Colon (tissue), 2 donors: ENCODE measurements around the gene POLDIP2.

ENCODE experiments used
- FAIRE-seq: peaks from 2 replicates; lab custom pipeline; 2012; peaks lifted over from hg19 to GRCh38; lab: Jason Lieb, UNC
- donor health status: control.
- donor health status: control.

The POLDIP2 gene, protein sequence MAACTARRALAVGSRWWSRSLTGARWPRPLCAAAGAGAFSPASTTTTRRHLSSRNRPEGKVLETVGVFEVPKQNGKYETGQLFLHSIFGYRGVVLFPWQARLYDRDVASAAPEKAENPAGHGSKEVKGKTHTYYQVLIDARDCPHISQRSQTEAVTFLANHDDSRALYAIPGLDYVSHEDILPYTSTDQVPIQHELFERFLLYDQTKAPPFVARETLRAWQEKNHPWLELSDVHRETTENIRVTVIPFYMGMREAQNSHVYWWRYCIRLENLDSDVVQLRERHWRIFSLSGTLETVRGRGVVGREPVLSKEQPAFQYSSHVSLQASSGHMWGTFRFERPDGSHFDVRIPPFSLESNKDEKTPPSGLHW

DNA sequence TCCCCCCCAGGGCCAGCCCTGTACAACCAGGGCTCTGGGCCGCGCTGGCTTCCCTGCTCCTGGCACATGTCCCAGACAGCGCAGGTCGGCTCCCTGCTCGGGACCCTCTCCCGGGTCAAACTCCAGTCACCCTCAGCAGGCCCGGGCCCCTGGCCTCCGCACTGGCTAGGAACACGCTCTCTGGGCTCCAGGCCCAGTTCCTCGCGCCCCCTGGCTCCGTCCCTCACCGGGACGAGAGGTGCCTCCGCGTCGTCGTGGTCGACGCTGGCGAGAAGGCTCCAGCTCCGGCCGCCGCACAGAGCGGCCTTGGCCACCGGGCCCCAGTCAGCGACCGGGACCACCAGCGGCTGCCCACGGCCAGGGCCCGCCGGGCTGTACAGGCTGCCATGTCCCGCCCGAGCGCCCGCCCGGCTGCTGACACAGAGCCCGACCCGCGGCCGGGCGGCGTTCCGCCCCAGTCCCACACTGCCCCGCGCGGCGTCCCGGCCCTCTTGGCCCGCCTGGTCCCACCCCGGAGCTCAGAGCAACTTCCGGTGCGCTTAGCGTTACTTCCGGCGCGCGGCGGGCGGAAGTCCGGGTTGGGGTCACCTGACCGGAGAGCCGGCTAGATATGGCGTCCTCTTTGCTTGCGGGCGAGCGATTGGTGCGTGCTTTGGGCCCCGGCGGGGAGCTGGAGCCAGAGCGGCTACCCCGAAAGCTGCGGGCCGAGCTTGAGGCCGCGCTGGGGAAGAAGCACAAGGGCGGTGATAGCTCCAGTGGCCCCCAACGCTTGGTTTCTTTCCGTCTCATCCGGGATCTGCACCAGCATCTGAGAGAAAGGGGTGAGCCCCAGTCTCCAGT, at the start of gene POLDIP2:
Gene POLDIP2 (minus strand): TSS at position 467 of the 840 bp plus-strand sequence. CDS start 79 bp downstream, at position 388.
- FAIRE-seq = no peak

DNA sequence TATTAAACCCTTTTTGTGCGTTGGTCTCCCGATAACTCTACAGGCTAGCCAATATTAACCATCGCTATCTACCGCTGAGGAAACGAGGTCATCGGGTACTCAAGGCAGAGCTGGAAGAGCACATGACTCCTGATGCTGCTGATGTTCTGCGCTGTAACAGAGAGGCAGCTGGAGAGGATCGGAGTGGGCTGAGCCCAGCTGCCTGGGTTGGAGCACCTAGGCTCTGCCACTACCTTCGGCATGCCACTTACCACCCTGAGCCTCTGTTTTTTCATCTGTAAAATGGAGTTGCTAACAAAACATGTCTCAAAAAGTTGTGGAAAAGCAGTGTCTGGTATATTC, 49.1 kb upstream of the POLDIP2 start:
- FAIRE-seq = no peak

DNA sequence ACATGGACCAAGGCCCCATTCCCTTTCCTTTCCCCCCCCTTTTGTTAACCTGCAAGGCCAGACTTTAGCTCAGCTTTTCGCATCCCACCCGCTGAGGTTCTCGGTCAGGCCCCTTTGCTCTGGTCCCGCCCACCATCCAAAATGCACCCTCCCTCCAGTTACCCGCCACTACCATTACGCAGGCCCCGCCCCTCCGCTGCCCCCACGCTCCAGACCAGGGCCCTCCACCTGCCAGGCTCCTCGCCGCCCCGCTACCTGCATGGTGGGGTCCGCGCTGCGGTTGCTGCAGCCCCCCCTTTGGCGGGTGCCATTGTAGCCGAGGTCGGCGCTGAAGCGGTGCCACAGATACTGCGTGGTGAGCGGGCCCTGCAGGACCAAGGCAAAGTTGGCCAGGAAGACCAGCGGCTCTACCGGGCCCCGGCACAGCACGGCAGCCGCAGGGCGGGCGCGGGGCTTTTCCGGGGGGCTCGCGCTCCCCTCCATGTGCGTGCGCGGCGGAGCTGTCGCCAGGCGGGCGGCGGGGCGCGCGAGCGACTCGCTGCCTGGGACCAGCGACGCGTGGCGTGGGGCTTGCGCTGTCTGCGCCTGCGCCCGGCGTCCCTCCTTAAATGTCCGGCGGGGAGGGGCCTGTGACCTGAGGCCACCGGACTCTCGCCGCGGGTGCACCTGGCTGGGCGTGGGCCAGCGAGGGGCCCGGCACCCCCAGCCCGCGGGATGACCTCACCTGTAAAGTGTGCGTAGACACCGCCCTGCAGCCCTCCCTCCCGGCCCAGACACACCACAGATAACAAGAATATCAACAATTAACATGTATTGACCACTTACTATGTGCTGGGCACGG, 48.5 kb upstream of the POLDIP2 start, which contains the start of gene SLC46A1:
Gene SLC46A1 (minus strand): TSS at position 581 of the 841 bp plus-strand sequence. CDS start 98 bp downstream, at position 483.
- no peak for FAIRE-seq

DNA sequence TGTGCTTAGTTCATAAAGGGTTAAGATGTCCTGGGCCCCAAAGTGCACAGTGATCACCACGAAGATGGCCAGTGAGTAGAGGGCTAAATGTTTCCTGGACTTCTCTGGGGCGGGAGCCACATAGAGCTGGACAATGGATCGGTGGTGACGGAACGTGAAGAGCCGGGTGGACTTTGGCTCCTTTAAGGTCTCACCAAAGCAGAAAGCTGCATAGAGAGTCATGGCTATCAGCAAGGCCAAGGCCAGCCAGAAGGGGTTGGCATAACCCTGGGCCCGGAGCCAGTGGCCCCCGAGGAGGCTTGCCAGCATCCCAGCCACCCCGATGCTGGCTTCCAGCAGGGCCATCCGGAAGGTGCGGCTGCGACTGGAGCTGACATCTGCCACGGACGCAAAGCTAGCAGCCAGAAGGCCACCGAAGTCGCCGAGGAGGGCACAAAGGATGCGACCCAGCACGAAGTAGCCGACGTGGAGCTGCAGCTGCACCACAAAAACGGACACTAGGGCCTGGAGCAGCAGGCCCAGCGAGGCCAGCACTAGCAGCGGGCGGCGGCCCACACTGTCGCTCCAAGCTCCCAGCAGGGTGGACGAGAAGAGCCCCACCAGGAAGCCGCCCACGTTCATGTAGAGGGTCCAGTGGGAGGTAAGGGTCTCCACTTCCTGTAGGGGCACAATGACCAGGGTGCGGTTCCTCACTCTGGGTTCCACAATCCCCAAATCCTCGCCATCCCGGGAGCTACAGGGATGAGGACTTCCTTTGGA, 47.7 kb upstream of the POLDIP2 start:
- FAIRE-seq = no peak

DNA sequence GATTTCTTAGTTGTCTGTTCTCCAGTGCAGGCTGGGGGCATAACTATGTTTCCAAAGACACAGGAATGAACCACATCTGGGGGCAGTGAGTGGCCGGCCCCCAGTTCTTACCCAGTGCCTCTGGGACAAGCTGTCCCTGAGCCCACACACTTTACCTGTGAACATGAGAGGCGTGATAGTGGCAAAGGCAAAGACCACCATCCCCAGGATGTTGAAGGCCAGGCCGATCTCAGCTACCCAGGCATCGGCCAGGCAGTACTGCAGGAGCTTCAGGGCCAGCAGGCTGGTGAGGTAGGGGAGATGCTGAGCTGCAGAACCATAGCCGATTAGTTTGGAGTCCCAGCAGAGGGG, 47.1 kb upstream of the POLDIP2 start:
- FAIRE-seq = no peak

DNA sequence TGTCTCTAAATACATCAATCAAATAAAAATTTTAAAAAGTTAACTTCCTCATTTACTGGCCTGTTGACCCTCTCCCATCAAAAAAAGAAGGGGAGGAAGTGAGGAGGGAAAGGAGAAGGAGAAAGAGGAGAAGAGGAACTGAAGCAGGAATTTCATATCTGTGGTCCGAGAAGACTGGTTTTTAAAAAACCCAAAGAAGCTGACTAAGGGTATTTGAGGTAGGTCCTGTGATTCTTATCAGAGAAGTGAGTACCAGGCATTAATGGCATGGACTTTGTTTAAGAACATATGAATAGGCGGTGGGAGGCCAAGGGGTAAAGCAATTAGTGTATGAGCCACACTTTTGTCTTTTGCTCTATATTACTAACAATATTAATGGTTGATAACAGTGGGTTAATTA, 46.7 kb upstream of the POLDIP2 start:
- no peak for FAIRE-seq

DNA sequence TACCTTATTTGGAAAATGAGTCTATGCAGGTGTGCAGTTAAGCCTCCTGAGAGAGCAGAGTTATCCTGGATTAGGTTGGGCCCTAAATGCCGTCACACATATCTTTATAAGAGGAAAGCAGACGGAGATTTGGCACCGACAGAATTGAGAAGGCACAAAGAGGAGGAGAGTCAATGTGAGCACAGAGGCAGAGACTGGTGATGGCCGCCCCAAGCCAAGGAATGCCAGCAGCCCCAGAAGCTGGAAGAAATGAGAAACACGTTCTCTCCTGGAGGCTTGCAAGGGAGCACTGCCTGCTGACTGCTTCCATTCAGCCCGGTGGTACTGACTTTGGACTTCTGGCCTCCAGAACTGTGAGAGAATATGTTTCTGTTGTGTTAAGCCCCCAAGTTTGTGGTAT, 45.5 kb upstream of the POLDIP2 start:
- FAIRE-seq = no peak

DNA sequence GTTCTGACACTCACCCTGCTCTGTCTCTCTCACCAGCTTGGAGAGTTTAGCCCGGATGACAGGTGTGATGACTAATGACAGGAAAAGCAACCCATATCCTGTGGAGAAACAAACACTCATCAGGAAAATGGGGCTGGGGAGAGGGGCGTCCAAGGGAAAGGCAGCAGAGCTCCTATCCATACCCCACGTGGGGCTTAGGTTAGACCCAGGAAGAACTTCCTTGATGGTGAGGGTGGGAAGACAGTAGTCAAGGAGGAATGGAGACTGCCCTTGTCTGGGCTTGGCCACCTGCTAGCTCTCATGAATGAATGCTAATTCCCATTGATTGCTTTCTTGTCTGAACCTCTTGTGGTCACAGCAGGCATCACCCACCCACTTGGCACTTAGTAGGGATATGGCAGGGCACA, 44.9 kb upstream of the POLDIP2 start:
- FAIRE-seq = no peak

DNA sequence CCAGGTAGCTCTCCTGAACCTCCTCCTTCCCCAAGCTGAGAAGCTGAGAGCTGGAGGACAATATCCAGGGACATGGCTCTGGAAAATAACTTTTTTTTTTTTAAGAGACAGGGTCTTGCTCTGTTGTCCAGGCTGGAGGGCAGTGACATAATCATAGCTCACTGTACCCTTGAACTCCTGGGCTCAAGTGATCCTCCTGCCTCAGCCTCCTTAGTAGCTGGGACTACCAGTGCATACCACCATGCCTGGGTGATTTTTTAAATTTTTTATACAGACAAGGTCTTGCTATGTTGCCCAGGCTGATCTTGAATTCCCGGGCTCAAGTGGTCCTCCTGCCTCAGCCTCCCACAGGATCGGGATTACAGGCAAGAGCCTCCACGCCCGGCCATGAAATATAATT, 42.5 kb upstream of the POLDIP2 start:
- no peak for FAIRE-seq

DNA sequence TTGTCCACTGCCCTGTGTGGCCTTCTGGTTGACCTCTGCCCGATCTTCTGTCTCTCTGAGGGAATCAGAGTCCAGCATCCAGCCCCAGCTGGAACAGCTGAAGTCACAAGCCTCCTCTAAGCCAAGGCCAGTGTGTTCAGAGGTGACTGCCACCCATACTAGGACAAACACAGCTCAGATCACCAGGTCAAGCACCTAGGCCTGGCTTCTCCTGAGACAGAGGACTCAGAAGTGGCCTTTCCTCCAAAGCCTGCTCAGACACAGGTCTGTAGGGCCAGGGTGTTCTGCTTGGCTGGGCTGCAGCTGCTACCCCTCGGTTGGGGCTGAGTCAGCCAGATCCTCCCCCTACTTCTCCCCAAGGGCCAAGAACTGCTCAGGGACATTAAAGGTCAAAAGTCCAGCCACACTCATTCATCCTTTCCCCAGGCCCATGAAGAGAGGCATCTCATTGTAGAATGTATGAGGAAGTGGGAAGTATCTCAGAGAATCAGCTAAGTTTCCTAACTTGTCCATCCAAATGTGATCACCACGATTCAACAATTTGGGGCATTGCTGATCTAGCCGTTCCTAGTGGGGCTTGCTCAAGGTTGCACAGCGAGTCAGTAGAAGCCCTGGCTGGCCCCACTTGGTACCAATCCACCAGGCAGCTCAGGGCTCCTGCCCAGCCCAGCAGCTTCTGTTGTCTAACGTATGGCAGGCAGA, 41.1 kb upstream of the POLDIP2 start:
- no peak for FAIRE-seq

DNA sequence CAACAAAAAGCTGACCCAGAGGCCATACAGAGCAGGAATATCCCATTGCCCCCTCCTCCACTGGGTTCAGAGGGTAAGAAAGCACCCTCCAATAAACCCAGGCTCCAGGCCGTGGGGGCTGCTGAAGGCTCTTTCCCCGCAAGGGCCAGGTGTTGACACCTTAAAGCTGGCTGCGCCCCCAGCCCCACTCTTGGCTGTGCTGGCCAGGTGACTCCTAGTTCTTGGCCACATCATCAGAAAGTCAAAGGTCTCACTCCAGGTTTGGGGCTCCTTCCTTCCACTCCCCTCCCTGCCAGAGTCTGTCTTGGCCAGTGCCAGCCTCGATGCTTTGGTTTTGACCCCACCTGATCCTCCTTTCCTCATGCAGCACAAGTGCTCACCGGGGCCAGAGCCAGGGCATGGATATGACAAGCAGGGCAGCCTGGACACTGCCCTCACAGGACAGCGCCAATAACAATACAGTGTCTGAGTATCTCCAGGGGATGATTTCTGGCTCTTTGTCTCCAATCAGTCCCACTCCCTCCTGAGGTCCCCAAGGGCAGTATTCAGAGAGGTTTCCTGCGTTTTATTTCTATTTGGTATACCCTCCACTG, 40.5 kb upstream of the POLDIP2 start:
- no peak for FAIRE-seq

DNA sequence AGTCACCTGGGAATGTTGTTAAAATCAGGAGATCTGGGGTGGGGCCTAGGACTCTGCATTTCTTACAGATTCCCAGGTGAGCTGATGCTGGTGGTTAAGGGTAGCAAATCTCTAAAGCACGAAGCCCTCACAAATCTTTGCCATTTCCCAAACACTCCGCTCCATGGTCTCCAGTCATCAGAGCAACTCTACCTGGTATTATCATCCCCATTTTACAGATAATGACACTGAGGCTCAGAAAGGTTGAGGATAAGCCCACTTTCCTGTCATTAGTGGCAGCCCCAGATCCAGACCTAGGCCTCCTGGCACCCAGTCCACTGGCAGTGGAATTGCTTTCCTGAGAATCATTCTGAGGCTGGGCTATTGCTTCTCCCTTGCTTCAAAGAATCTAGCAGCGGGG, 39.9 kb upstream of the POLDIP2 start:
- FAIRE-seq = no peak

DNA sequence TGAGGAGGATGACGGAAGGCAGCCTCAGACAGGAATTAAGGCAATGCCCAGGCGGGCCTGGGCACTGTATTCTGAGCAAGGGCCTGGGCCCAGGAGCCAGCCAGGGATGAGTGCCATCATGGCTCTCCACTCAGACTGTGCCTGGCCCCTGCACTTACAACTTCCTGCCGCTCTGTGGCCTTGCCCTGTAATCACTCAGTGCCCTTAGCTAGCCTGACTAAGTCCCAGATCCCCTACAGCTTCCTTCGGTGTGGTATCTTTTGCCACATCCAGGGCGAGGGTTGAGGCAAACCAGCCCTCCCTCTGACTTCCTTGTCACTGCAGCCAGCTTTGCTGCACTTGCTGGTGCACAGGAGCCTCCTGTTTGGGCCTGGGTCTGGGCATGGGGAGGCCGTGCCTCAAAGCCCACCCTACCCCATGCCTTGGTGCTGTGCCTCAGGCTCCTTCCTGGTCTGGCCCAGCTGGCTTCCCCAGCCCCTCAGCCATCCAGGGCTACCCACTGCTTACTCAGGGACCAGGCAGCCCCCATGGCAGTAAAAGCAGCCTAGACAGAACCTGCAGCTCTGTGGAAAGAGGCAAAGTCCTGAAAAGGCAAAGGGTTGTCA, 39.4 kb upstream of the POLDIP2 start:
- no peak for FAIRE-seq

DNA sequence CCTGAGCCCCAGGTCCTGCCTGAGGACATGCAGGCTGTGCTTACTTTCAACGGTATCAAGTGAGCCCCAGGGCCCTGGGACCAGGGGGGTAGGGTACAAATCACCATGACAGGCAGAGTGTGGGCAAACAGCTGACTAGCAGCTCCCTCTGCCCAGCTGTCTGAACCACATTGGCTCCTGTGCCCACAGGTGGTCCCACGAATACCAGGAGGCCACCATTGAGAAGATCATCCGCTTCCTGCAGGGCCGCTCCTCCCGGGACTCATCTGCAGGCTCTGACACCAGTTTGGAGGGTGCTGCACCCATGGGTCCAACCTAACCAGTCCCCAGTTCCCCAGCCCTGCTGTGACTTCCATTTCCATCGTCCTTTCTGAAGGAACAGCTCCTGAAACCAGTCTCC, 38.6 kb upstream of the POLDIP2 start:
- no peak for FAIRE-seq

DNA sequence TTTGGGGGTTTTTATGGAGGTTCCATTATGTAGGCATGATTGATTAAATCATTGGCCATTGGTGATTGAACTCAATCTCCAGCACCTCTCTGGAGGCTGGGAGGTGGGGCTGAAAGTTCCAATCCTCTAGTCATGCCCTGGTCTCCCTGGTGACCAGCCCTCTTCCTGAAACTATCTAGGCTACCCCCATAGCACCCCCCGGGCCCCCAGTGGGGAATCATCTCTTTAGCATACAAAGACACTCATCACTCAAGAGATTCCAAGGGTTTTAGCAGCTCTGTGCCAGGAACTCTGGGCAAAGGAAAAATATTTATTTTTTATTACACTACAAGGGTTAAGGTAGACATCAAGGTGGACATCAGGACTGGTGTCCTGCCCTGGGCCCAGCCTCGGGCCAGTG, 38.1 kb upstream of the POLDIP2 start:
- no peak for FAIRE-seq

DNA sequence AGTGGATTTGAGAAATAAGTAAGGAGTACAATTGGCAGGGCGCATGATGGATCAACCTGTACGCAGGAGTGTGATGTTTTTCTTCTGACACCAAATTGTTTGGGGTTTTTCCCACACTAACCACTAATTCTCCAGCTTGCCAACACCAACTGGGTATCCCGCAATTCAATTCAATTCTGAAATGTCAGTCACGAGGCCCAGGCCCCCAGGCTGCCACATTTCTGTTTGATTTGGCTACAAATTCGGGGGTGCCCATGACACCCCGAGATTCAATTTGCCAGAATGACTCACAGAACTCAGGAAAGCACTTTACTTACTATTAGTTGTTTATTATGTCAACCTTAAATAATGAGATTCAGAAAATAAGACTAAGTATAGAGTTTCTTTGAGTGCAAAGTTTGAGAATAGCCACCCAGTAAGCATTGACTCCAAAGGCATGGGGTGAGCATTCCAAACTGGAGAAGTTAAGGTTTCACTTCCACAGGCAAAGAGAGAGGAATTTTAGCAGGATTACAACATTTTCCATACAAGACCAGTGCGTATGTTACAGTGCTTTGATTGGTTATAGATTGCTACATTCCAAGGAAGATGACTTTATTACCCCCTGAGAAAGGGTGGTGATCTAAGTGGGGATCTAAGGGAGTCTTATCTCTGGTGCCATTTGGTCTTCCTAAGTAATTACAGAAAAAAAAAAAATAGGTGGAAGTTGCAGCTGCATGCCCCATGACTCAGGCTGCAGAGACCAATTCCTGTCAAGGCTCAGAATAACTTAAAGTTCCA, 37.2 kb upstream of the POLDIP2 start:
- no peak for FAIRE-seq

DNA sequence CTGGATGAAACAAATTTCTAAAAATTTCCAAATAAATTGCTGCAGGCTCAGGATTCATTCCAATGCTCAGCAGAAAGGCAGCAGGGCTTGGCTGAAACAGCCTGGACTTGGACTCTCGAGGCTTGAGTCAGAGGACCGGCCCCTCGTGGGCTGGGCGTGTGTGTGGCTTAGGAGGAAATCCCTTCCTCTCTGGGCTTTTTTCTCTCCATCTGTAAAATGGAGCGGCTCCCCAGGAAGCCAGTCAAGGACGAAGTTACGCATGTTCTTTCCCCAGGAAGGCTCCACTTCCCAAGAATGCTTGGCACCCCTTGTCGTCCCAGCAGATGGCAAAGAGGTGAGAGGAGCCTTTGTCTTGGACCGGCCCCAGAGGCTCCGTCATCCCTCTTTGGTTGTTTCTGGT, 35.2 kb upstream of the POLDIP2 start:
- FAIRE-seq = no peak

DNA sequence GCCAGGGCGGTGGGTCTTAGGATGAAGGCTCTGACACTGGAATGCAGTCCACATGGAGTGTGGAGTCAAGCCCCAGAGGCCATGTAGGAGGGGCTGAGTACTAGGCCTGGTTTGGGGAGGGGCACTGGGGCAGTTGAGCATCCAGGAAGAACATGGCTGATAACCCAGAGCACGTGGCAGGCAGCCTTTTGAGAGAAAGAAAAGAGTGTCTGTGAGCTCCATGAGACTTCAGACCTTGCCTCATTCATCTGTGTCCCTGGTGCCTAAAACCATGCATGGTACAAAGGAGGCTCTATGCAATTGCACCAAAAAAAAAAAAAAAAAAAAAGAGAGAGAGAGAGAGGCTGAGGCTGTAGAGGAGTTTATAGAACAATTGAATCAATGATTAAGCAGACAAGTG, 34.1 kb upstream of the POLDIP2 start:
- no peak for FAIRE-seq

DNA sequence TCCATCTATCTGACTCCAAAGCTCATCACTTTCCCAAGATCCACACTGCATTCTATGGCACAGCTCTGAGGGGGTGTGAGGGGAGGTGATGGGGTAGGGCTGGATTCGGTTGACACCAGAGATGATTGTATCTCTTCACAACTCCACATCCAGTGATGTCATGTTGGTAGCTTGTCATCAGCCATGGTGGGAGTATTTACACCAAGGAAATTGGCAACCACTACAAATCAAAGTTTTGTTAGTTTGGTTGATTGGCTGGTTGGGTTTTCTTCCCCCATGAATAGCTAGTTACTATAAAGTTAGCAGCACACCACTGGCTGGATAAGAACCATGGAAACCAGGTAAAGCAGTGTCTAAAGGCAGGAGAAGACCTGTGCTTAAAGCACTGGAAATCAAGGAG, 33.7 kb upstream of the POLDIP2 start:
- FAIRE-seq = no peak

DNA sequence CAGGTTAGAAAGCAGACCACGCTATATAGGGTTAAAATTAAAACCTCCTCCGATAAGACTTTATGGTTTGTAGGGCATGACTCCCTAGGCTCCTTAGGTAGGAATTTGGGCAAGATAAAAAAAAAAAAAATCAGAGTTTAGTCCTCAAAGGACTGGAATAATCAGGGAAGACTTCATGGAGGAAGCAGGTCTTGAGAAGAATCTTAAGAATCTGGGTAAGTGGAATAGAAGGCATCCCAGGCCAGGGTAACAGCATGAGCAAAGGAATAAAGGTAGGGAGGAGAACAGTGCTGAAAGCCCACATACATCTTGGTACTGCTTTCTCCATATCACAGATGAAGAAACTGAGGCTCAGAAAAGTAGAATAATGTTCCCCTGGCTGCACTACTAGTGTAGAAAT, 33.2 kb upstream of the POLDIP2 start:
- no peak for FAIRE-seq
